Measurements from ENCODE around the gene NUDT6.

NUDT6 gene

GRCh38 chr4:122899682-122900081, 22.7 kb downstream of the NUDT6 start:
- H3F3A ChIP-seq (ENCODE audit: insufficient read depth), result no peaks in the 10 kb centered on the region
- H3K9ac ChIP-seq (ENCODE audit: low read length), result no peak overlapping the region
- H3K27me3 ChIP-seq (ENCODE audit: low read length), result no peaks in the 10 kb centered on the region
- no peak overlapping the region for H3K27ac ChIP-seq (ENCODE audit: low read depth, low read length)
- no peaks in the 10 kb centered on the region for H3K79me2 ChIP-seq (ENCODE audit: insufficient read depth, low read length)
- no peak overlapping the region for H3K4me2 ChIP-seq (ENCODE audit: low read depth, low read length, poor library complexity, severe bottlenecking)
- TF ChIP-seq EZH2phosphoT487 (conservative IDR thresholded peaks at IDR 0.05; ENCODE audit: low read length) (no peak), CTCF (IDR thresholded peaks at IDR 0.05; ENCODE audit: insufficient read depth, low read length, poor library complexity, severe bottlenecking) (no peak)
- no peak overlapping the region for H3K4me3 ChIP-seq (ENCODE audit: insufficient read depth, low read length, poor library complexity, severe bottlenecking)
- no peaks in the 10 kb centered on the region for H3K9me2 ChIP-seq (replicated peaks; ENCODE audit: insufficient read depth, low read length)
- no peaks in the 10 kb centered on the region for H3K9me3 ChIP-seq (ENCODE audit: insufficient read depth, low read length)
- H4K20me1 ChIP-seq (ENCODE audit: low read depth, low read length), result no peaks in the 10 kb centered on the region
- no peak overlapping the region for H2AFZ ChIP-seq (ENCODE audit: low read depth, low read length, severe bottlenecking)
- no peaks in the 10 kb centered on the region for H3K36me3 ChIP-seq (ENCODE audit: low read length)

- no peak overlapping the region for H3K27ac ChIP-seq (ENCODE audit: low read depth, low read length)
- H3K9me2 ChIP-seq (replicated peaks; ENCODE audit: insufficient read depth, low read length), result no peaks in the 10 kb centered on the region
- H3K36me3 ChIP-seq (ENCODE audit: low read length), result no peaks in the 10 kb centered on the region
- no peaks in the 10 kb centered on the region for H3K27me3 ChIP-seq (ENCODE audit: low read length)
- no peaks in the 10 kb centered on the region for H3K79me2 ChIP-seq (ENCODE audit: insufficient read depth, low read length)
- no peak overlapping the region for H3K9ac ChIP-seq (ENCODE audit: low read length)
- no peaks in the 10 kb centered on the region for H3F3A ChIP-seq (ENCODE audit: insufficient read depth)
- TF ChIP-seq CTCF (IDR thresholded peaks at IDR 0.05; ENCODE audit: insufficient read depth, low read length, poor library complexity, severe bottlenecking), result no peak
- no peak for TF ChIP-seq EZH2phosphoT487 (conservative IDR thresholded peaks at IDR 0.05; ENCODE audit: low read length)
- H2AFZ ChIP-seq (ENCODE audit: low read depth, low read length, severe bottlenecking), result no peak overlapping the region
- H4K20me1 ChIP-seq (ENCODE audit: low read depth, low read length), result no peaks in the 10 kb centered on the region
- no peaks in the 10 kb centered on the region for H3K9me3 ChIP-seq (ENCODE audit: insufficient read depth, low read length)
- no peak overlapping the region for H3K4me2 ChIP-seq (ENCODE audit: low read depth, low read length, poor library complexity, severe bottlenecking)
- no peak overlapping the region for H3K4me3 ChIP-seq (ENCODE audit: insufficient read depth, low read length, poor library complexity, severe bottlenecking)
These were observed 23.8 kb downstream of the NUDT6 start for GRCh38 chr4:122898370-122899150.

- no peak overlapping the region for H3K9ac ChIP-seq (ENCODE audit: low read length)
- H3F3A ChIP-seq (ENCODE audit: insufficient read depth), result no peaks in the 10 kb centered on the region
- H3K36me3 ChIP-seq (ENCODE audit: low read length), result no peaks in the 10 kb centered on the region
- H3K79me2 ChIP-seq (ENCODE audit: insufficient read depth, low read length), result no peaks in the 10 kb centered on the region
- no peak overlapping the region for H3K4me2 ChIP-seq (ENCODE audit: low read depth, low read length, poor library complexity, severe bottlenecking)
- no peaks in the 10 kb centered on the region for H3K9me2 ChIP-seq (replicated peaks; ENCODE audit: insufficient read depth, low read length)
- no peak overlapping the region for H2AFZ ChIP-seq (ENCODE audit: low read depth, low read length, severe bottlenecking)
- TF ChIP-seq EZH2phosphoT487 (conservative IDR thresholded peaks at IDR 0.05; ENCODE audit: low read length) (no peak), CTCF (IDR thresholded peaks at IDR 0.05; ENCODE audit: insufficient read depth, low read length, poor library complexity, severe bottlenecking) (no peak)
- no peaks in the 10 kb centered on the region for H3K9me3 ChIP-seq (ENCODE audit: insufficient read depth, low read length)
- H3K27ac ChIP-seq (ENCODE audit: low read depth, low read length), result no peak overlapping the region
- no peaks in the 10 kb centered on the region for H3K27me3 ChIP-seq (ENCODE audit: low read length)
- no peak overlapping the region for H3K4me3 ChIP-seq (ENCODE audit: insufficient read depth, low read length, poor library complexity, severe bottlenecking)
- no peaks in the 10 kb centered on the region for H4K20me1 ChIP-seq (ENCODE audit: low read depth, low read length)
These were observed 26.1 kb downstream of the NUDT6 start for GRCh38 chr4:122896270-122896669.
